HG03565 (cell line): ENCODE data around the gene SCIN.
"Not testable (repeated sequence)": the region's sequence is repeated elsewhere in the genome, so short reads cannot be mapped to it uniquely, and the experiment has no call there.

Source experiments
- ATAC-seq: cut with Tn5 transposase; IDR thresholded peaks from one replicate; pipeline ENCODE4 v1.9.1; 2021; ENCODE audit warnings: mild to moderate bottlenecking, moderate library complexity; ENCODE audit not compliant: unreplicated experiment

SCIN gene

GRCh38 chr7:12686234-12686890 lies 115.8 kb downstream of the SCIN start:
- ATAC-seq: peak; percentile 72

- peak; percentile 72 for ATAC-seq
These were observed 116.6 kb downstream of the SCIN start, which contains the start of gene ARL4A for GRCh38 chr7:12686891-12687717. Gene ARL4A, plus strand, starts transcription at chr7:12687633. Its CDS starts 622 bp downstream, at chr7:12688255.

GRCh38 chr7:12687718-12688171 lies 117.2 kb downstream of the SCIN start:
- no peak for ATAC-seq

- not testable (repeated sequence) for ATAC-seq
These were observed 118.1 kb downstream of the SCIN start for GRCh38 chr7:12688485-12689170.

GRCh38 chr7:12689451-12689850 lies 118.9 kb downstream of the SCIN start:
- no peak for ATAC-seq

- no peak for ATAC-seq
These were observed 119.7 kb downstream of the SCIN start for GRCh38 chr7:12690041-12690878.

GRCh38 chr7:12691388-12691787 lies 120.9 kb downstream of the SCIN start:
- ATAC-seq: not testable (repeated sequence)

- no peak for ATAC-seq
These were observed 121.5 kb downstream of the SCIN start for GRCh38 chr7:12692035-12692434.

- ATAC-seq: no peak
These were observed 122.1 kb downstream of the SCIN start for GRCh38 chr7:12692479-12693259.

- no peak for ATAC-seq
These were observed 124.3 kb downstream of the SCIN start for GRCh38 chr7:12694817-12695216.

- ATAC-seq: no peak
These were observed 125.4 kb downstream of the SCIN start for GRCh38 chr7:12695965-12696364.

GRCh38 chr7:12699299-12699698 lies 128.8 kb downstream of the SCIN start:
- no peak for ATAC-seq

GRCh38 chr7:12701433-12701832 lies 130.9 kb downstream of the SCIN start:
- ATAC-seq: no peak

GRCh38 chr7:12703881-12704280 lies 133.4 kb downstream of the SCIN start:
- no peak for ATAC-seq

GRCh38 chr7:12705878-12706277 lies 135.4 kb downstream of the SCIN start:
- ATAC-seq: no peak

GRCh38 chr7:12706900-12707536 lies 136.5 kb downstream of the SCIN start:
- no peak for ATAC-seq

- ATAC-seq: no peak
These were observed 137.8 kb downstream of the SCIN start for GRCh38 chr7:12708314-12708713.
